ENCODE data around the gene SCAMP1.

The SCAMP1 gene

GRCh38 chr5:78327761-78328510 is 32.5 kb upstream of the SCAMP1 start:
- CTCF ChIA-PET = interaction anchor here (1.2 to 1.9 kb wide), 3 partner anchors 14 to 637 kb away, joined by 3 to 5 read pairs (median 3); no protein-coding TSS in a partner anchor
- no peak for DNase-seq (ENCODE audit: extremely low spot score)
- TF ChIP-seq CTCF (IDR thresholded peaks at IDR 0.05; ENCODE audit: control extremely low read depth, extremely low read depth, low read depth, missing control alignments) = no peak
- POLR2A ChIA-PET = no interaction called here

- DNase-seq (ENCODE audit: extremely low spot score) = no peak
- ChIA-PET POLR2A (no interaction called here), CTCF (interaction anchor here (0.8 to 1.9 kb wide), 4 partner anchors 10 to 636 kb away, joined by 3 to 5 read pairs (median 3); no protein-coding TSS in a partner anchor)
- no peak for TF ChIP-seq CTCF (IDR thresholded peaks at IDR 0.05; ENCODE audit: control extremely low read depth, extremely low read depth, low read depth, missing control alignments)
These were observed 31.7 kb upstream of the SCAMP1 start for GRCh38 chr5:78328585-78329173.

GRCh38 chr5:78331523-78332080 is 28.8 kb upstream of the SCAMP1 start:
- POLR2A ChIA-PET = no interaction called here
- CTCF ChIA-PET = interaction anchor here (1.3 to 1.4 kb wide), 2 partner anchors 11 to 13 kb away, joined by 3 to 8 read pairs; no protein-coding TSS in a partner anchor

GRCh38 chr5:78334811-78335210 is 25.6 kb upstream of the SCAMP1 start:
- POLR2A ChIA-PET = no interaction called here
- TF ChIP-seq CTCF (IDR thresholded peaks at IDR 0.05; ENCODE audit: control extremely low read depth, extremely low read depth, low read depth, missing control alignments) = no peak
- DNase-seq (ENCODE audit: extremely low spot score) = no peak
- CTCF ChIA-PET = interaction anchor here (1.2 kb wide), 2 partner anchors 10 to 13 kb away, joined by 3 to 4 read pairs; no protein-coding TSS in a partner anchor

More at GRCh38 chr5:78331523-78332080, 28.8 kb upstream of the SCAMP1 start:
- no peak for DNase-seq (ENCODE audit: extremely low spot score)
- no peak for TF ChIP-seq CTCF (IDR thresholded peaks at IDR 0.05; ENCODE audit: control extremely low read depth, extremely low read depth, low read depth, missing control alignments)

- ChIA-PET POLR2A (no interaction called here), CTCF (interaction anchor here (1.0 kb wide), 1 partner anchor 100 kb away, joined by 3 read pairs; no protein-coding TSS in a partner anchor)
- no peak for DNase-seq (ENCODE audit: extremely low spot score)
- TF ChIP-seq CTCF (IDR thresholded peaks at IDR 0.05; ENCODE audit: control extremely low read depth, extremely low read depth, low read depth, missing control alignments) = no peak
These were observed 24.4 kb upstream of the SCAMP1 start for GRCh38 chr5:78335976-78336375.

- no peak for TF ChIP-seq CTCF (IDR thresholded peaks at IDR 0.05; ENCODE audit: control extremely low read depth, extremely low read depth, low read depth, missing control alignments)
- ChIA-PET POLR2A (no interaction called here), CTCF (no interaction called here)
- DNase-seq (ENCODE audit: extremely low spot score) = no peak
These were observed 23.7 kb upstream of the SCAMP1 start for GRCh38 chr5:78336698-78337097.

All from GM10248 (cell line).